Erythroblast (primary cell): ENCODE measurements around the gene CTIF.

Experiments
- GATA1 ChIP-seq: IDR thresholded peaks from 2 replicates; pipeline ENCODE4 v1.6.1; 2011; ENCODE audit warnings: low read depth, mild to moderate bottlenecking, control low read depth, low read length, moderate library complexity
- POLR2A ChIP-seq: IDR thresholded peaks from 2 replicates; pipeline ENCODE4 v1.6.1; 2011; ENCODE audit warnings: mild to moderate bottlenecking, low read length

- TF ChIP-seq POLR2A: no peak
- no peak for TF ChIP-seq GATA1
These were observed 230.3 kb downstream of the CTIF start for GRCh38 chr18:48769006-48769636.
